HL-60 (cell line): ENCODE data around the gene WSCD1.

Source experiments
- GABPA ChIP-seq: IDR thresholded peaks from 2 replicates; pipeline ENCODE4 v1.6.1; 2012; ENCODE audit warnings: low read depth
- POLR2AphosphoS5 ChIP-seq: IDR thresholded peaks from 2 replicates; pipeline ENCODE4 v1.6.1; 2012; ENCODE audit warnings: low read depth
- SPI1 ChIP-seq: IDR thresholded peaks from 2 replicates; pipeline ENCODE4 v1.6.1; 2012; ENCODE audit warnings: low read depth, mild to moderate bottlenecking, borderline replicate concordance
- TF ChIP-seq, protein P1 (sequence below): IDR thresholded peaks from one replicate; pipeline ENCODE4 v1.5.1; 2011; ENCODE audit warnings: low read length, control low read depth, inconsistent platforms; ENCODE audit not compliant: insufficient read depth
- TF ChIP-seq, protein P2 (sequence below): IDR thresholded peaks from 2 replicates; pipeline ENCODE4 v1.6.1; 2012; ENCODE audit warnings: low read depth; ENCODE audit not compliant: insufficient replicate concordance

DNA sequence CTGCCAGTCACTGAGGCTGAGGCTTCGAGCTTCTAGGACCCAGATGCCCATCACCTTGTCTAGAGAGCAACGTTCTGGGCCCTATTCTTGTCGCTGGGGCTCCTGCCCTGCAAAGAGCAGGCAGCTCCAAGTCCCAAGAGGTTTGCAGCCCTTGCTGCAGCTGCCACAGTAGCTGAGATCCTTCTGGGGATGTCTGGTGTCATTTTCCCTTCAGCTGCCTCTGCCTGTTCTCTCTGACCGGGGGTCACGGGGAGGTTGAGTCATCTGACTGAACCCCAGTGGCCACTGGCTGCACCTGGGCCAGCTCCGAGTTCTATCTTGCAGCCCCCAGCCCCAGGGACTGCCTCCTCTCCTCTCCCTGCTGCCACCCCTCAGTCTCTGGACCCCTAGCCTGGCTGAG, 4.9 kb downstream of the WSCD1 start:
- TF ChIP-seq, protein P1, sequence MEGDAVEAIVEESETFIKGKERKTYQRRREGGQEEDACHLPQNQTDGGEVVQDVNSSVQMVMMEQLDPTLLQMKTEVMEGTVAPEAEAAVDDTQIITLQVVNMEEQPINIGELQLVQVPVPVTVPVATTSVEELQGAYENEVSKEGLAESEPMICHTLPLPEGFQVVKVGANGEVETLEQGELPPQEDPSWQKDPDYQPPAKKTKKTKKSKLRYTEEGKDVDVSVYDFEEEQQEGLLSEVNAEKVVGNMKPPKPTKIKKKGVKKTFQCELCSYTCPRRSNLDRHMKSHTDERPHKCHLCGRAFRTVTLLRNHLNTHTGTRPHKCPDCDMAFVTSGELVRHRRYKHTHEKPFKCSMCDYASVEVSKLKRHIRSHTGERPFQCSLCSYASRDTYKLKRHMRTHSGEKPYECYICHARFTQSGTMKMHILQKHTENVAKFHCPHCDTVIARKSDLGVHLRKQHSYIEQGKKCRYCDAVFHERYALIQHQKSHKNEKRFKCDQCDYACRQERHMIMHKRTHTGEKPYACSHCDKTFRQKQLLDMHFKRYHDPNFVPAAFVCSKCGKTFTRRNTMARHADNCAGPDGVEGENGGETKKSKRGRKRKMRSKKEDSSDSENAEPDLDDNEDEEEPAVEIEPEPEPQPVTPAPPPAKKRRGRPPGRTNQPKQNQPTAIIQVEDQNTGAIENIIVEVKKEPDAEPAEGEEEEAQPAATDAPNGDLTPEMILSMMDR, result no peak
- TF ChIP-seq POLR2AphosphoS5 (no peak), GABPA (no peak), SPI1 (no peak)
- TF ChIP-seq, protein P2, sequence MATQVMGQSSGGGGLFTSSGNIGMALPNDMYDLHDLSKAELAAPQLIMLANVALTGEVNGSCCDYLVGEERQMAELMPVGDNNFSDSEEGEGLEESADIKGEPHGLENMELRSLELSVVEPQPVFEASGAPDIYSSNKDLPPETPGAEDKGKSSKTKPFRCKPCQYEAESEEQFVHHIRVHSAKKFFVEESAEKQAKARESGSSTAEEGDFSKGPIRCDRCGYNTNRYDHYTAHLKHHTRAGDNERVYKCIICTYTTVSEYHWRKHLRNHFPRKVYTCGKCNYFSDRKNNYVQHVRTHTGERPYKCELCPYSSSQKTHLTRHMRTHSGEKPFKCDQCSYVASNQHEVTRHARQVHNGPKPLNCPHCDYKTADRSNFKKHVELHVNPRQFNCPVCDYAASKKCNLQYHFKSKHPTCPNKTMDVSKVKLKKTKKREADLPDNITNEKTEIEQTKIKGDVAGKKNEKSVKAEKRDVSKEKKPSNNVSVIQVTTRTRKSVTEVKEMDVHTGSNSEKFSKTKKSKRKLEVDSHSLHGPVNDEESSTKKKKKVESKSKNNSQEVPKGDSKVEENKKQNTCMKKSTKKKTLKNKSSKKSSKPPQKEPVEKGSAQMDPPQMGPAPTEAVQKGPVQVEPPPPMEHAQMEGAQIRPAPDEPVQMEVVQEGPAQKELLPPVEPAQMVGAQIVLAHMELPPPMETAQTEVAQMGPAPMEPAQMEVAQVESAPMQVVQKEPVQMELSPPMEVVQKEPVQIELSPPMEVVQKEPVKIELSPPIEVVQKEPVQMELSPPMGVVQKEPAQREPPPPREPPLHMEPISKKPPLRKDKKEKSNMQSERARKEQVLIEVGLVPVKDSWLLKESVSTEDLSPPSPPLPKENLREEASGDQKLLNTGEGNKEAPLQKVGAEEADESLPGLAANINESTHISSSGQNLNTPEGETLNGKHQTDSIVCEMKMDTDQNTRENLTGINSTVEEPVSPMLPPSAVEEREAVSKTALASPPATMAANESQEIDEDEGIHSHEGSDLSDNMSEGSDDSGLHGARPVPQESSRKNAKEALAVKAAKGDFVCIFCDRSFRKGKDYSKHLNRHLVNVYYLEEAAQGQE, result no peak
